DMS 273 (cell line): ENCODE measurements around the gene NEUROG1.

Source experiments
- DNase-seq: peaks from one replicate; lab custom pipeline; 2025; ENCODE audit not compliant: unreplicated experiment; lab: John Stamatoyannopoulos, UW

NEUROG1 gene

GRCh38 chr5:135535820-135536801 lies at the start of gene NEUROG1:
NEUROG1 (minus strand) TSS chr5:135535964; CDS start chr5:135535690, 274 bp downstream.
- DNase-seq: peak; percentile 81

GRCh38 chr5:135584918-135585317 lies 49.2 kb upstream of the NEUROG1 start:
- DNase-seq: no peak

- DNase-seq: no peak
Observed at GRCh38 chr5:135584276-135584675, 48.5 kb upstream of the NEUROG1 start.

GRCh38 chr5:135582099-135582781 lies 46.5 kb upstream of the NEUROG1 start:
- no peak for DNase-seq

DNA sequence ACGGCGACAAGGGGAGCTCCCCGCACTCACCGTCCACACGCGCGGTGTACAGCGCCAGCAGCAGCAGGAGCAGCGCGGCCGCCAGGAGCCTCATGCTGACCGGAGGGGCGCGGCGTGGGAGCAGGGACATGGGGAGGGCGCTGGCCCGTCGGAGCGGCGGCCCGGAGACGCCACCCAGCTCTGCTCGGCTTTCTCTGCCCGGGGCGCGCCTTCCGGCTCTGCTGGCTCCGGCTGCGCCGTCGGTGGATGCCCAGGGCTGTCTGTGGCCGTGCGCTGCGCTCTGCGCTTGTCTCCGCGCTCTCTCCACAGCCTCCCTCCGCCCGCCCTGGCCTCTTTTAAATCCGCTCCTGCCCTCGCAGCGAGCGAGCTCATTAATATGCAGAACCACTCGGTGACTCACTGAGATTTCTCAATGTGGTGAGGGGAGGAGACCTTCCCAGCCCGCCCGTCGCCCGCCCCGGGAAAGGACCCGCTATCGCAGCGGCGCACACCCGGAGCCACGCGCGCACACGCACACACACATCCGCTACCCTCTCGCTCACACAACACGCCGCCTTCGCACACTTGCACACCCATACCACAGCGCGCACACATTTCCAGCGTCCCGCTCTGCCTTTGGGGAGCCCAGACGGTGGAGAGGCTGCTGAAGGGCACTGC lies 43.0 kb upstream of the NEUROG1 start, which contains the start of gene CXCL14:
Gene CXCL14 (minus strand): TSS at position 307 of the 657 bp plus-strand sequence. CDS start 213 bp downstream, at position 94.
- peak; percentile 88 for DNase-seq

- DNase-seq: no peak
Observed at GRCh38 chr5:135578305-135578684, 42.5 kb upstream of the NEUROG1 start.

DNA sequence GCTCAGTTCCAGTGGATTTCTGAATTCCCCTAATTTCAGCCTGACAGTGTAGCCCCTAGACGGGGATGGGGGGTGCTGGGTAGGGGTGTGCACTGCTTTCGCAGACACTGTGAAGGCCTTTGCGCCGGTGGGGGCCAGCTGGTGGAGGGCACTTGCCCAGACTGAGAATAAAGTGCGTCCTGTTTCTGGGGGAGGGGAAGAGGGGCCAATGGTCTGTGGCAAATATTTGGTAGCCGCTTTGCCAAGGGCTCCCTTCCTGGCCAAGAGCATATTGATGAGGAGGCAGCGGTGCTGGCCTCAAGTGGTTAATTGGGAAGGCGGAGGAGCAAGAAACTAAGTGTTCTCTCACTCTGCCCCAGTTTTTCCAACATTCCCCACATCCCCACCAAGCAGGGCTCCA lies 41.7 kb upstream of the NEUROG1 start:
- DNase-seq: no peak

DNA sequence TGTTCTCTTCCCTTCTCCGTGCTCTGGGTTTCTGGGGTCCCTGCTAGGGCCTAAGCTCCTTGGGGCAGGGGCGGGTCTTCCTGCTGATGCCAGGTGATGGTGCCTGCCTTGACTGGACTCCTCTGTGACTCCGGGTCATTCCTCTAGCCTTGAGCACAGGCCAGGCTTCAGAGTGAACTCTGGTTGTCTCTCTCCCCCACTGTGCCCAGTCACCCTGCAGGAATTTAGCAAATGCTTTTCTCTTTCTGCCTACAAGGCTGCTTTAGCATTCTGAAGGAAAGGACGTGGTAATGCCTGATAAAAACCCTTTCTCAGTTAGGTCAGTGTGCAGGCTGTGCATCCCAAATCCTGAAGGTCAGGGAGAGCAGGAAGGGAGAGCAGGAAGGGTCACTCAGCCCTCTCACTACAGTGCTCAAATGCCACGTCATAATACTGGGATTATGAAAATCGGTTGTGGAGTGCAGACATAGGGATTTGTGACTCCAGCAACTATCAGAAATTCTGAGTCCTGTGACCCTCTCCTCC lies 40.4 kb upstream of the NEUROG1 start:
- no peak for DNase-seq

DNA sequence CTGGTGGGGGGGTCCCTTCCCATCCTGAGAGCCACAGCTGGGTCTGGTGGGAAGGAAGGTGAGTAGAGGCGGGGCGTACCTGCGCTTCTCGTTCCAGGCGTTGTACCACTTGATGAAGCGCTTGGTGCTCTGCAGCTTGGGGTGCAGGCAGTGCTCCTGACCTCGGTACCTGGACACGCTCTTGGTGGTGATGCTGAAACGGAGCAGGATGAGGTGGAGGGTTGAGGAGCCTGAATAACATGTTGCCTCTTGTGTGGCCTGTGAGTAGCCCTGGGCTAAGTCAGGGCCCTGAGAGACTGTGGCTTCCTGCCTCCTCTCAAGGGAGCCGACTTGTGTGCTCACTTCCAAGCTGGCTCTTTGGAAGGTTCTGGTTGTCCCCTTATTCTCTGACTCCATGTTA lies 38.7 kb upstream of the NEUROG1 start:
- DNase-seq: no peak

- no peak for DNase-seq
Observed at GRCh38 chr5:135571902-135572301, 36.1 kb upstream of the NEUROG1 start.

- DNase-seq: peak; percentile 72
Observed at GRCh38 chr5:135571066-135571609, 35.4 kb upstream of the NEUROG1 start.

- no peak for DNase-seq
Observed at GRCh38 chr5:135570453-135570764, 34.6 kb upstream of the NEUROG1 start.

DNA sequence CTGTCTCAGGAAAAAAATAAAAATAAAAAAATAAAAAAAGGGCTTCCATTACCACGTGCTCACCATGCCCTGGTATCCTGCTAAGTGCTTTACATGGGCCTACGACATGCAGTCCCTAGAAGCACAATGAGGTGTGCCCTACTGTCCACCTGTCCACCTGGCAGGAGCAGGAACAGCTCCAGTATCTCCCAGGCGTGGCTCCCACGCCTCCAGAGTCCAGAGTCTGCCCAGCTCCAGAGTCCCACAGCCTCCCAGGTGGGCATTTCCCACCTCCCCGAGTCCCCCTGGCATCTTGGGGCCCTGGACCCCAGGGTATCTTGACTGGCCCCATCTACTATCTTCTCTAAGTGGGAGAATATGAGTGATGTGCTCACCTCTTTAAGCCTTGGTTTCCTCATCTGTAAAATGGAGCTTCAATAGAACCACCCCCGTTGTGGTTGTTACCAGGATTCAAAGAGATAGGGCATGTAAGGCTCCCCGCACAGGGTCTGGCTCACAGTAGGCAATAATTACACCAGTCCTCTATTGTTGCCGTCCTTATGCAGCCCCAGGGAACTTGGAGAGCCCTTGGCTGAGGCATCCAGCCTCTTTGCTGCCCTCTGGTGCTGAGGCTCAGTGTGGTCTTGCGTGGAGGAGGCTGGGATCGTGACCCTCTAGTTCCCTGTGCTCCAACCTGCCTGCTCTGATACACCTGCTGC lies 34.1 kb upstream of the NEUROG1 start:
- peak; percentile 89 for DNase-seq

- no peak for DNase-seq
Observed at GRCh38 chr5:135568923-135569360, 33.2 kb upstream of the NEUROG1 start.

DNA sequence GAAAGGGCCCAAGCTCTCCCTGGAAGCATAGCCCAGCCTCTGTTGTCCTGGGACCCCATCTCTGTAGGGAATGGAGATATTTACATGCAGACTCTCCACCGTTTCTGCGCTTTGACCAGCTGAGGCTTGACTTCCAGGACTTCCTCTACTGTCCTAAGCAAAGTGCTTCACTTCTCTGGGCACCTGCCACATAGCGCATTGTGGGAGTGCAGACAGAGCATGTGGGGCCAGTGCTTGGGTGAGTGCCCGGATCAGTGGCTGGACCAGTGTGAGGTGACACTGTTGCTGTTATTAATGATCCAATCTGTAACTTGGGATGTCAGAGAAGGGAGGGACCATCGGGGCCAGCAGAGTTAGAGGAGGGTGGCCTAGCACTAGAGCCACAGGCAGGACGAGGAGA lies 32.5 kb upstream of the NEUROG1 start:
- DNase-seq: peak; percentile 19

GRCh38 chr5:135567661-135568060 lies 31.9 kb upstream of the NEUROG1 start:
- DNase-seq: peak; percentile 24

DNA sequence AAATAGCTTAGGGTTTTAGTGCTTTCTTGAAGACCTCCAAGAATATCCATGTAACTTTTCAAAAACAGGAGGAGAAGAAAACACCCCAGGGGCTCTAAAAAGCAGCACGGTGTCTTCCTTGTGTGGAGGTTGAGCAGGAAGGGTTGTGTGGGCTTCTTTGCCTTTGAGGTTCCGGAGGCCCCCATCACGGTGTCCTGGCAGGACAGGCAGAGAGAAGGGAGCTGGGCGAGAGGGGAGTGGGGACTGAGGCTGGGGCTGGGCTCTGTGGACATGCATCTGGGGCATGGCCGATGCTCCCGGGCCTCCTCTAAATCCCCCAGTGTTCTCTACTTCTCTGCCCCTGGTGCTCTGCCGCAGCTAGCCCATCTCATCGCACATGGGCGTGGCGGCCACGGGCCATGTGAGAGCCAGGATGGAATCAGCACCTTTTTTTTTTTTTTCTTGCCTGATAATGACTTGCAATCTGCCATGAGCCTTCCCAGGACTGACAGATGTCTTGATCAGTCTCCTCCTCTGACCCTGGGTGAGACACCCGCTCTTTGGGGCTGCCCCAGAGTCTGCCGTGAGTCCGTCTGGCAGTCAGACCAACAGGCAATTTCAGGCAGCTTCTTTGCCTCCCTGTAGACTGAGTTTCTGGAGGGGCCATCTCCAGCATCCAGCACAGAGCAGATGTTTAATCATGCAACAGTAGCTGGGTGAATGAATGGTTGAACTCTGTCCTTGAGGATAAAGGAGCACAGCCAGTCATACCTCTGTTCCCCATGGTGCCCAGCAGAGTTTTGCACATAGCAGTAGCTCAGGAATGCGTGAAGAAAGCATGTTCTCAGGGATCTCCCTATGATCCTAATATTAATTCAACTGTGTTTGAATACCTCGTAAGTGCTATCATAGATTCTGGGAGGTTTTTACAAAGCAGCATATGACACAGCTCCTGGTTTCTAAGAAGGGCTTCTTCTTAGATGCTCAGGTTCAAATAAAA lies 30.9 kb upstream of the NEUROG1 start:
- peak; percentile 80 for DNase-seq

DNA sequence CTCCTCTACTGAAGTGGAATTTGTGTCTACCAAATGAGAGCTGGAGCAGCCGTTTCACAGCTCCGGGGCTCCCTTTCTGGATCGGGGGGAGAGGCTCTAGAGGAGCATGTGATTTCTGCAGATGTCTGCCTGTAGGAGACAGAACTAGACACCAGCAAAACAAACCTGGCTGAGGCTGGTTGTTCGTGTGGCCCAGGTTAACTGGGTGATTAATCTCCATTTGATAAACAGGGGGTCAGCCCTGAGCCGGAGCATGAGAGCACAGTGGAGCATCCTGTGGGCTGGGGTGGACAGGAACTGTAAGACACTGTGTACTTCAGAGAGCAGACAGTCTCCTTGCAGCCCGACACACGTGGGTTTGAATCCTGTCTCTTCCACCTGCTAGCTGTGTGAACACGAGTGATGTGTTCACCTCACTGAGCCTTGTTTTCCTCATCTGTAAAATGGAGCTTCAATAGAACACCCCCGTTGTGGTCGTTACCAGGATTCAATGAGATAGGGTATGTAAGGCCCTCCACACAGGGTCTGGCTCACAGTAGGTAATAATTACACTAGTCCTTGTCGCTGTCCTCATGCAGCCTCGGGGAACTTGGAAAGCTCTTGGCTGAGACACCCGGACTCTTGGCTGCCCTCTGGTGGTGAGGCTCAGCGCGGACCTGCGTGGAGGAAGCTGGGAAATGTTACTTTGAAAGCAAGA lies 30.1 kb upstream of the NEUROG1 start:
- peak; percentile 87 for DNase-seq

DNA sequence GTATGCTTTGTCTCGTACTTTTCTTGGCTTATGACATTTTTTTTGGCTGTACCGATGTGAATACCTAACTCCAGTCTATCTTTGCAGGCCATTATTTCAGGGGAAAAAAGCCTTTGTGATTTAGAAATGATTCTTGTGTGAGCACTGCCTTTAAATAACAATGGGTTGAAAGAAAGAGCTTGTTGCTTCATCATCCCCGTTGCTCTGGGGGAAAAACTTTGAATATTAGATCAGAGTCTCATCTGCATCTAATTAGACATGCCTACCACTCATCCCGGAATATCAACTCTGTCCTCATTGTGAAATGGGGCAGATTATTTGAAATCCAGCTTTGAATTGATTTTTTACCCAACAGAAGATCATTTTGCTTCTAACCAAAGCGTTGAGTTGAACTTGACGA lies 29.5 kb upstream of the NEUROG1 start:
- DNase-seq: no peak
